Upper lobe of right lung (tissue), 1 donor: ENCODE results near the gene PRKAR1B. TPM values are rescaled to one million over a fixed set of nuclear protein-coding genes. Genes with fewer than 3 reads are reported as not detected.

ENCODE experiments used
- ATAC-seq: fragments of 200-7000 bp; cut with Tn5 transposase; one replicate; pipeline ENCODE4 v1.9.1; 2020; ENCODE audit warnings: mild to moderate bottlenecking, moderate library complexity
- DNase-seq: peaks from one replicate; pipeline ENCODE4 v3.0.0-alpha.2; 2020
- H3K27ac ChIP-seq: fragments of 200-600 bp; one replicate; pipeline ENCODE4 v1.8.0; 2022
- H3K27me3 ChIP-seq: fragments of 200-600 bp; one replicate; pipeline ENCODE4 v1.8.0; 2022; ENCODE audit warnings: mild to moderate bottlenecking
- H3K36me3 ChIP-seq: fragments of 200-600 bp; one replicate; pipeline ENCODE4 v1.8.0; 2022
- H3K4me1 ChIP-seq: fragments of 200-600 bp; one replicate; pipeline ENCODE4 v1.8.0; 2022
- H3K4me3 ChIP-seq: fragments of 200-600 bp; one replicate; pipeline ENCODE4 v1.8.0; 2022; ENCODE audit warnings: mild to moderate bottlenecking
- H3K9me3 ChIP-seq: fragments of 200-600 bp; one replicate; pipeline ENCODE4 v1.8.0; 2022
- intact Hi-C: fragments of 100-400 bp; cut with DNase I; formaldehyde crosslinking; loops from one replicate; pipeline ENCODE4 v1.11.0; 2022
- total RNA-seq: library from RNA; stranded (reverse); fragmentation: NEBNext Ultra II Directional; extraction: Animal tissue kit (Norgen Biotek cat#: 25700); gene quantifications from one replicate; pipeline ENCODE4 v1.2.1, GENCODE V29; 2021
- TF ChIP-seq, protein P1 (sequence below): fragments of 200-600 bp; IDR thresholded peaks from one replicate; pipeline ENCODE4 v1.8.0; 2022; ENCODE audit warnings: antibody characterized with exemption
- donor health status: DM: no; HTN: yes; CAD: no; lungs with severe emphysema.

PRKAR1B gene
- total RNA-seq, 1 donor from 2014 or later, result 25.7 TPM

- TF ChIP-seq, protein P1, sequence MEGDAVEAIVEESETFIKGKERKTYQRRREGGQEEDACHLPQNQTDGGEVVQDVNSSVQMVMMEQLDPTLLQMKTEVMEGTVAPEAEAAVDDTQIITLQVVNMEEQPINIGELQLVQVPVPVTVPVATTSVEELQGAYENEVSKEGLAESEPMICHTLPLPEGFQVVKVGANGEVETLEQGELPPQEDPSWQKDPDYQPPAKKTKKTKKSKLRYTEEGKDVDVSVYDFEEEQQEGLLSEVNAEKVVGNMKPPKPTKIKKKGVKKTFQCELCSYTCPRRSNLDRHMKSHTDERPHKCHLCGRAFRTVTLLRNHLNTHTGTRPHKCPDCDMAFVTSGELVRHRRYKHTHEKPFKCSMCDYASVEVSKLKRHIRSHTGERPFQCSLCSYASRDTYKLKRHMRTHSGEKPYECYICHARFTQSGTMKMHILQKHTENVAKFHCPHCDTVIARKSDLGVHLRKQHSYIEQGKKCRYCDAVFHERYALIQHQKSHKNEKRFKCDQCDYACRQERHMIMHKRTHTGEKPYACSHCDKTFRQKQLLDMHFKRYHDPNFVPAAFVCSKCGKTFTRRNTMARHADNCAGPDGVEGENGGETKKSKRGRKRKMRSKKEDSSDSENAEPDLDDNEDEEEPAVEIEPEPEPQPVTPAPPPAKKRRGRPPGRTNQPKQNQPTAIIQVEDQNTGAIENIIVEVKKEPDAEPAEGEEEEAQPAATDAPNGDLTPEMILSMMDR, result no peak
- Histone ChIP-seq H3K4me1 (no peaks in the 10 kb centered on the region), H3K4me3 (no peak overlapping the region), H3K36me3 (no peaks in the 10 kb centered on the region), H3K27ac (no peak overlapping the region), H3K9me3 (no peaks in the 10 kb centered on the region), H3K27me3 (no peaks in the 10 kb centered on the region)
- intact Hi-C loops, result no loop called here
- ATAC-seq, result no peak
- DNase-seq, result no peak
These were observed 148.7 kb downstream of the PRKAR1B start for GRCh38 chr7:578386-578785.

DNA sequence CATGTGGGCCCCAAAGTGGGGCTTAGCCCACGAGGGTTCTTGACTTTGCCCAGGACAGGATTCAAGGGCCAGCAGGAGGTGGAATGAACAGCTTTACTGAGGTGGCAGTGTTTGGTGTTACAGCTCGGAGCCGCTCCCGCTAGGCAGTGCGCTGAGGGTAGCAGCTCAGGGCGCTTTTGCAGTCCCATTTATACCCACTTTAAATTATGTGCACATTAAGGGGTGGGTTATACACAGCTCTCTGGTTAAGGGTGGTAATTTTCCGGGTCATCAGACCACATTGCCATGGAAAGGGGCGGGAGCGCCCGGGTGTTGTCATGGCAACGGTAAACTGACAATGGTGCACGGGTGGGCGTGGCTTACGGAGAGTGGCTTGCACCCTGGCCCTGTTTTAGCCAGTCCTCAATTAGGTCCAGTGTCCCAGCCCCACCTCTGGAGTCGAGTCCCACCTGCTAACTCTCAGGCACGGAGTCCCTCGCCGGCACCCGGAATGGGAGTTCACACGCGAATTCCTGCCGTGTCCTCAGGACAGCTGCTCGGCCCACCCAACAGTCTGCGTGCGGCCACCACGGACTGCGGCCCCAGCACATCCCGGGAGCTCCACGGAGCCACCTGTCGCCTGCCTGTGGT lies 149.2 kb downstream of the PRKAR1B start:
- Histone ChIP-seq H3K4me3 (no peak overlapping the region), H3K4me1 (no peaks in the 10 kb centered on the region), H3K27ac (no peak overlapping the region), H3K9me3 (no peaks in the 10 kb centered on the region), H3K27me3 (no peaks in the 10 kb centered on the region), H3K36me3 (no peaks in the 10 kb centered on the region)
- intact Hi-C loops, result no loop called here
- no peak for DNase-seq
- TF ChIP-seq, protein P1, result no peak
- ATAC-seq, result no peak

- intact Hi-C loops, result no loop called here
- TF ChIP-seq, protein P1, result no peak
- DNase-seq (no peak), ATAC-seq (no peak)
- H3K4me3 ChIP-seq, result no peak overlapping the region
- H3K36me3 ChIP-seq, result no peaks in the 10 kb centered on the region
- H3K27me3 ChIP-seq, result no peaks in the 10 kb centered on the region
- no peaks in the 10 kb centered on the region for H3K4me1 ChIP-seq
- H3K9me3 ChIP-seq, result no peaks in the 10 kb centered on the region
- H3K27ac ChIP-seq, result no peak overlapping the region
These were observed 149.8 kb downstream of the PRKAR1B start for GRCh38 chr7:577278-577665.

- intact Hi-C loops, result no loop called here
- TF ChIP-seq, protein P1, result no peak
- H3K27me3 ChIP-seq, result no peaks in the 10 kb centered on the region
These were observed 150.4 kb downstream of the PRKAR1B start for GRCh38 chr7:576524-577277.

GRCh38 chr7:575425-576366 lies 151.4 kb downstream of the PRKAR1B start:
- ATAC-seq, result no peak
- Histone ChIP-seq H3K9me3 (no peaks in the 10 kb centered on the region), H3K4me1 (no peaks in the 10 kb centered on the region), H3K27ac (no peak overlapping the region), H3K4me3 (no peak overlapping the region), H3K27me3 (no peaks in the 10 kb centered on the region), H3K36me3 (no peaks in the 10 kb centered on the region)
- intact Hi-C loops, result no loop called here
- no peak for DNase-seq
- TF ChIP-seq, protein P1, result no peak

More at GRCh38 chr7:576524-577277, 150.4 kb downstream of the PRKAR1B start:
- no peak for DNase-seq
- H3K9me3 ChIP-seq, result no peaks in the 10 kb centered on the region
- ATAC-seq, result no peak
- H3K36me3 ChIP-seq, result no peaks in the 10 kb centered on the region
- H3K27ac ChIP-seq, result no peak overlapping the region
- no peak overlapping the region for H3K4me3 ChIP-seq
- H3K4me1 ChIP-seq, result no peaks in the 10 kb centered on the region
